KOPT-K1 (cell line): ENCODE results near the gene DYTN.

Experiments used
- H3K27ac ChIP-seq: fragments of 200-600 bp; sonication (generic); 2 replicates; pipeline ENCODE4 v1.5.1; 2016; ENCODE audit warnings: antibody characterized with exemption, mild to moderate bottlenecking, low read depth, low read length; ENCODE audit not compliant: poor library complexity, severe bottlenecking
- H3K36me3 ChIP-seq: fragments of 200-600 bp; sonication (generic); 2 replicates; pipeline ENCODE4 v1.5.1; 2017; ENCODE audit warnings: antibody characterized with exemption, mild to moderate bottlenecking, low read length, moderate library complexity; ENCODE audit not compliant: insufficient read depth
- H3K9me3 ChIP-seq: fragments of 200-600 bp; sonication (generic); 2 replicates; pipeline ENCODE4 v1.5.1; 2017; ENCODE audit warnings: antibody characterized with exemption, low read length, mild to moderate bottlenecking; ENCODE audit not compliant: insufficient read depth, poor library complexity, severe bottlenecking

Gene DYTN

GRCh38 chr2:206603243-206603642 lies 115.0 kb downstream of the DYTN start:
- Histone ChIP-seq H3K27ac (no peak overlapping the region), H3K36me3 (no peaks in the 10 kb centered on the region), H3K9me3 (no peaks in the 10 kb centered on the region)
